8988T (cell line): ENCODE data around the gene PRPH.

Source experiments
- DNase-seq: peaks from one replicate; pipeline ENCODE4 v3.0.0; 2011

Gene PRPH

GRCh38 chr12:49347311-49348193 is 52.6 kb downstream of the PRPH start:
- DNase-seq = peak; percentile 100
